ENCODE measurements around the gene ZNF669.
"Not testable (repeated sequence)": the region's sequence is repeated elsewhere in the genome, so short reads cannot be mapped to it uniquely, and the experiment has no call there.

The ZNF669 gene

GRCh38 chr1:247121382-247121781 is 17.2 kb upstream of the ZNF669 start:
- no peak overlapping the region for H3K4me3 ChIP-seq (ENCODE audit: low read depth, low read length)
- no peak for DNase-seq (ENCODE audit: low read depth)
- no peak for TF ChIP-seq CTCF (IDR thresholded peaks at IDR 0.05; ENCODE audit: control insufficient read depth, extremely low read depth, insufficient read depth)

- DNase-seq (ENCODE audit: low read depth); H3K4me3 ChIP-seq (ENCODE audit: low read depth, low read length): not testable (repeated sequence)
These were observed 16.2 kb upstream of the ZNF669 start for GRCh38 chr1:247120408-247120668.

GRCh38 chr1:247119600-247120407 is 15.6 kb upstream of the ZNF669 start:
- DNase-seq (ENCODE audit: low read depth), result no peak
- TF ChIP-seq CTCF (IDR thresholded peaks at IDR 0.05; ENCODE audit: control insufficient read depth, extremely low read depth, insufficient read depth), result no peak
- H3K4me3 ChIP-seq (ENCODE audit: low read depth, low read length), result no peak overlapping the region

- peak; percentile 23; the same call in 1 of the 2 replicates for TF ChIP-seq CTCF (IDR thresholded peaks at IDR 0.05; ENCODE audit: control insufficient read depth, extremely low read depth, insufficient read depth)
- no peak overlapping the region for H3K4me3 ChIP-seq (ENCODE audit: low read depth, low read length)
- peak; percentile 30 for DNase-seq (ENCODE audit: low read depth)
These were observed 14.8 kb upstream of the ZNF669 start for GRCh38 chr1:247118946-247119446.

- TF ChIP-seq CTCF (IDR thresholded peaks at IDR 0.05; ENCODE audit: control insufficient read depth, extremely low read depth, insufficient read depth), result no peak
- no peak overlapping the region for H3K4me3 ChIP-seq (ENCODE audit: low read depth, low read length)
- DNase-seq (ENCODE audit: low read depth), result no peak
These were observed 11.4 kb upstream of the ZNF669 start for GRCh38 chr1:247115545-247115944.

- no peak overlapping the region for H3K4me3 ChIP-seq (ENCODE audit: low read depth, low read length)
- DNase-seq (ENCODE audit: low read depth), result no peak
- no peak for TF ChIP-seq CTCF (IDR thresholded peaks at IDR 0.05; ENCODE audit: control insufficient read depth, extremely low read depth, insufficient read depth)
These were observed 11.0 kb upstream of the ZNF669 start for GRCh38 chr1:247115141-247115510.

- TF ChIP-seq CTCF (IDR thresholded peaks at IDR 0.05; ENCODE audit: control insufficient read depth, extremely low read depth, insufficient read depth), result no peak
- H3K4me3 ChIP-seq (ENCODE audit: low read depth, low read length), result no peak overlapping the region
- DNase-seq (ENCODE audit: low read depth), result no peak
These were observed 10.4 kb upstream of the ZNF669 start for GRCh38 chr1:247114351-247115140.

All from LNCaP clone FGC (cell line).